GM12892 (cell line): ENCODE measurements around the gene KCNT2.

ENCODE experiments used
- POLR2A ChIP-seq: IDR thresholded peaks from 2 replicates; pipeline ENCODE4 v1.6.1; 2011; ENCODE audit warnings: low read depth, low read length, control low read depth
- POLR2AphosphoS5 ChIP-seq: IDR thresholded peaks from 2 replicates; pipeline ENCODE4 v1.6.1; 2011; ENCODE audit warnings: low read depth, low read length, control low read depth

- TF ChIP-seq POLR2AphosphoS5 = no peak
- TF ChIP-seq POLR2A = no peak
Measured at GRCh38 chr1:196449460-196449859, 158.8 kb downstream of the KCNT2 start.
